GM04503 (cell line): Measurements from ENCODE around the gene FAM83C.

ENCODE experiments used
- DNase-seq: peaks from one replicate; pipeline ENCODE4 v3.0.0-alpha.2; 2012; ENCODE audit warnings: low read depth

The FAM83C gene

GRCh38 chr20:35283441-35284266, 8.6 kb downstream of the FAM83C start:
- no peak for DNase-seq

DNA sequence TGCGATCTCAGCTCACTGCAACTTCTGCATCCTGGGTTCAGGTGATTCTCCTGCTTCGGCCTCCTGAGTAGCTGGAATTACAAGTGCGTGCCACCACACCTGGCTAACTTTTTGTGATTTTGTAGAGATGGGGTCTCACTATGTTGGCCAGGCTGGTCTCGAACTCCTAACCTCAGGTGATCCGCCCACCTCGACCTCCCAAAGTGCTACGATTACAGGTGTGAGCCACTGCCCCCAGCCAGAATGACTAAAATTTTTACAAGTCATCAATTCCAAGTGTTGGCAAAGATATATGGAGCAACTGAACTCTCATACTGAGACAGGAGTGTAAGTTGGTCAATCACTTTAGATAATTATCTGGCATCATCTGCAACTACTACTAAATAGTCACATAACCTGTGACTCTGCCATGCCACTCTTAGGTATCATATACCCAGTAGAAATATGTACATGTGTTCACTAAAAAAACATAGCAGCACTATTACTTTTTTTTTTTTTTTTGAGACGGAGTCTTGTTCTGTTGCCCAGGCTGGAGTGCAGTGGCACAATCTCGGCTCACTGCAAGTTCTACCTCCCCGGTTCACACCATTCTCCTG, 10.6 kb downstream of the FAM83C start:
- no peak for DNase-seq

DNA sequence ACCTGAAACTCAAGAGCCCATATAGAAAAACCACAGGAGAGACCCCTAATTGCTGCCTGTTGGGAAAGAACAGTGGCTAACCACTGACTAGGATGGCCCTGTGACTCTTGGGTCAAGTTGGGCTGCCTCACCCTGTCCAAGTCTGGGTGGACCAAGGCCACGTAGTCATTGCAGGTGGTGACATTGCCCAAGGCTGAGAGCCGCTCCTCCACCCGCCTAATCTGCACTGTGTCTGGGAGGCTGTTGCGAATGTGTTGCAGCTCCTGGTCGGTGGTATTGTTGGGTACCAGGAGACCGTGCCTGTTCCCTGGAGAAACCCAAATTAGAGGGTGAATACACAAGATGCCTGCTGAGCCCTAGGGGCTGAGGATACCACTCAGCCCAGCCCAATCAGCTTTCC, 11.7 kb downstream of the FAM83C start:
- no peak for DNase-seq

DNA sequence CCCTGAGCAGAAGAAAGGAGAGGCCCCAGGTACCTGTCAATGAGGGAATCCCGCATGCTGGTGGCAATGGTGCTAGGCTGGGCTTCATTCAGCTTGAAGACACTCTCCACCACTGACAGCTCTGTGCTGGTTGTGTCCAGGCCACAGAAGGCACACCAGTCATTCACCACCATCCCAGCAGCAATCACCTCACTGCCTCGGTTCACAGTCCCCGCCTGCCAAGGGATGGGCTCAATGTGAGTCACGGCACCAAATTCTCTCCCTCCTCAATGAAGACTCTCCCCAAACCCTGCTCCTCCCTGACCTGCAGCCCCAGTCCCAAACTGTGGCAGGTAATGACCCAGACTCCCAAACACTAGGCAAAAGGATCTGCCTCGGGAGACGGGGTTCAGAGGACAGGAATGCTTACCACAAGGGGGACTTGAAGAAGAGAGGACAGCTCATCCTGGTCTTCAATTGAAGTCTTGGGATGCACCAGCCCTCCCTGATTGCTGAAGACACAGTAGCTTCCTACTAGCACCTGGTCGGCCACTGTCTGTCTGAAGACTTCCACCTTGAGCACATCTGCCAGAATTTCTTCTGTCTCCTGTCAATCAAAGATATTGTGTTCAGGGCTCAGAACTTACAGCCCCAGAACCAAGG, 12.6 kb downstream of the FAM83C start:
- no peak for DNase-seq

DNA sequence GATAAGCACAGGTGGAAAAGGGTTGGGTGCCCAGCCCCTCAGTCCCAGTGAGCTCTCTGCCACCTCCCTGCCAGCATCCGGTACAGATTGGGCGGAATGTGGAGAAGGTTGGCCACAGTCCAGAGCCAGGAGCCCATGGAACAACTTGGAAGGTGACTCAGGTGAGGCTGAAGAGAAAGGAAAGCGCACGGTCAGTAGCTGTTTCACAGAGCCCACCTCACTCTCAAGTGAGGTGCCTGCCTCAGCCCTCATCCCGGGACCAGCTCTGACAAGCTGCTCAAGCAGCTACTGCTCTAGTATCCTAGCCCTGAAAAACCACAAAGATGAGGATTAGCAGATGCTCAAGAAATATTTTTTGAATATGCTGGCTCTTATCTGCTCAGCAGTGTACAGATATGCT, 13.2 kb downstream of the FAM83C start:
- DNase-seq = no peak

GRCh38 chr20:35277531-35278395, 14.5 kb downstream of the FAM83C start, which contains the start of gene MMP24OS:
MMP24OS (minus strand) TSS chr20:35278122; CDS start chr20:35277929, 193 bp downstream.
- DNase-seq = peak; percentile 55

DNA sequence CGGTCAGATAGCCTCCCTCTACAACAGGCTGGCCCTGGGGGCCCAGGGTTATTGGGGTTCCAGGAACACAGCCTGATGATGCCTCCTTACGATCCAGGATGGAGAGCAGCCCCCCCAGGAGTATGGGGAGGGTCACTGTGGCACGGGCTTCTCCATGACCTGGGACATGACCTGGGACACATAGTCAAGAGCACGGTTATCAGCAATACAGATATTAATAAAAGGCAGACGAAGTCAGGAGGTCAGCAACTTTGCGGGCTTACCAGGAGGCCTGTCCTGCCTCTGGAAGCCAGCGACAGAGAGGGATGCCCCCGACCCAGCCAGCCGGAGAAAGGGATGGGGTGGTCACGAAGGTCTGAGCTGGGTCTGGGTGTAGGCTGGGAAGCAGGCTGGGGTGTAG, 15.1 kb downstream of the FAM83C start:
- DNase-seq = no peak

- no peak for DNase-seq
These were observed 15.8 kb downstream of the FAM83C start for GRCh38 chr20:35276408-35276807.

DNA sequence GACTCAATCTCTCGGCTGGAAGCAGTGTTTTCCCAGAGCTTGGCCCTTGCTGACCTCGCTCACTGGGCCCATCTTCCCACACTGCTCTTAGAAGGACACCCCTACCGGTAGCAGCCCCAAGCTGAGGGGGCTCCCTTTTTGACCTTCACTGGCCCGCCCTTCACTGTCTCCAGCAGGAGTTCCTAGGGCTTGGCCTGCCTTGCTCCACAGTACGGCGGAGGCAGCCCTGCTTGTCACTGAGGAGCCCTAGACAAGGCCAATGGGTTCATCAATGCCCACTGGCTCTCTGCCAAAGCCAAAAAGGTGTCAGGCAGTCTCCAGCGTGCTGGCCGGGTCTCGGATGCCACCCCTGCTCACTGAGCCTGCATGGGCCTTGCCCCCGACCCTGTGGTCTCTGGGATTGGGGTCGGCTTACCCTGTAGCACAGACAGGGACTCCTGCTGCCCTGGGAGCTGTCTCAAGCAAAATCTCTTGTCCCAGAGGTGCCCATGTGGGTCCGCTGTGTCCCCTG, 16.4 kb downstream of the FAM83C start:
- no peak for DNase-seq

DNA sequence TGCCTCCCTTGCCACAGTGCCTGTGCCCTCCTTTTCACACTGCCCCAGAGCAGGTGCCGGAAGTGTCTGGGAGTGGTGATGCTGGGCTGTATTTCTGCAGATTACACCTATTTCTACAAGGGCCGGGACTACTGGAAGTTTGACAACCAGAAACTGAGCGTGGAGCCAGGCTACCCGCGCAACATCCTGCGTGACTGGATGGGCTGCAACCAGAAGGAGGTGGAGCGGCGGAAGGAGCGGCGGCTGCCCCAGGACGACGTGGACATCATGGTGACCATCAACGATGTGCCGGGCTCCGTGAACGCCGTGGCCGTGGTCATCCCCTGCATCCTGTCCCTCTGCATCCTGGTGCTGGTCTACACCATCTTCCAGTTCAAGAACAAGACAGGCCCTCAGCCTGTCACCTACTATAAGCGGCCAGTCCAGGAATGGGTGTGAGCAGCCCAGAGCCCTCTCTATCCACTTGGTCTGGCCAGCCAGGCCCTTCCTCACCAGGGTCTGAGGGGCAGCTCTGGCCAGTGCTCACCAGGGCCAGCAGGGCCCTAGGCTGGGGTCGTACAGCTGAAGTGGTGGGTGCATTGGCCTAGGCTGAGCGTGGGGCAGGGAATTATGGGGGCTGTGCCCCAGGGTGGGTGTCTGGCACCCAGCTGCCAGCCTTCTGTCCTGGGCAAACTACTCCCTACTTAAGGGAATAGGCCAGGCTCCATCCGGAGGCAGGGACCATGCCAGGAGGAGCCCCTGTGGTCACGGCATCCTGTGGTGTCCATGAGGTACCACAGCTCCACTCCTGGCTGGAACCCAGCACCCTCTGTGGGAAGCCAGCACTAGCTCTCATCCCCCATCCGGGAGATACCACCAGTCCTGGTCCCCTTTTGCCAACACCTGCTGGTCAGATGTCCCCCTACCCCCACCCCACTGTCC, 17.8 kb downstream of the FAM83C start:
- no peak for DNase-seq

- DNase-seq = no peak
These were observed 18.6 kb downstream of the FAM83C start for GRCh38 chr20:35273449-35274171.

- no peak for DNase-seq
These were observed 20.3 kb downstream of the FAM83C start for GRCh38 chr20:35271904-35272303.

- DNase-seq = no peak
These were observed 20.9 kb downstream of the FAM83C start for GRCh38 chr20:35271073-35271882.

DNA sequence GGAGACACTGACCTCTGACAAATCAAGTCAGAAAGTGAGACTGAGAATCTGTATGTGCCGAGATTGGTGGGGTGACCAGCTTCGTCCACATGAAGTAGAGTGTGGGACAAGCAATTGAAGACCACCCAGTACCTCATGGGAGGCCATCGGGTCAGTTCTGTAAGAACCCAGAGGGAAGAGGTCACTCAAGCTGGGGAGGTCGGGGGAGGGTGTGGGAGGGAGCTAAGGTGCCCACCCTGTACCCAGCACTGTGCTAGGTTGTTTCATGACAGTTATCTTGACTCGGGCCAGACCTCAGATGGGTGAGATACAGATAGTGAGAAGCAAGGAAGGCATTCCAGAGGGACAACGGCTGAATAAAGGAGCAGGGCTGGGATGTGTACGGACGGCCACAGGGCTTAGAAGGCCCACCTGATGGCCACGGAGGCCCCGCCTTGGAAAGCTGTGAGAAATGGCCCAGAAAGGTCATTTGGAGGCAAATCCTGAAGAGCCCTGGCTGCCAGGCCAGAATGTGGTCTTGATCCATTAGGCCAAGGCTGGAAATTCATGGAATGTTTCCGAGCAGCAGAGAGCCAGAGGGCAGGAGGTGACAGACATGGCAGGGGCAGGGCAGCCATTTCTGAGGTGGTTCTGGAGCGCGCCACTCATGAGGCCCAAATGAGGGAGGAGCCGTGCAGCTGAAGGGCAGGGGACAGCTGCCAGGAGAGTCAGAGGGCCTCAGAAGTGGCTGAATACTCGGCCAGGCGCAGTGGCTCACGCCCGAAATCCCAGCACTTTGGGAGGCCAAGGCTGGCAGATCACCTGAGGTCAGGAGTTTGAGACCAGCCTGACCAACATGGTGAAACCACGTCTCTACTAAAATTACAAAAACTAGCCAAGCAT, 22.0 kb downstream of the FAM83C start:
- DNase-seq = no peak

DNA sequence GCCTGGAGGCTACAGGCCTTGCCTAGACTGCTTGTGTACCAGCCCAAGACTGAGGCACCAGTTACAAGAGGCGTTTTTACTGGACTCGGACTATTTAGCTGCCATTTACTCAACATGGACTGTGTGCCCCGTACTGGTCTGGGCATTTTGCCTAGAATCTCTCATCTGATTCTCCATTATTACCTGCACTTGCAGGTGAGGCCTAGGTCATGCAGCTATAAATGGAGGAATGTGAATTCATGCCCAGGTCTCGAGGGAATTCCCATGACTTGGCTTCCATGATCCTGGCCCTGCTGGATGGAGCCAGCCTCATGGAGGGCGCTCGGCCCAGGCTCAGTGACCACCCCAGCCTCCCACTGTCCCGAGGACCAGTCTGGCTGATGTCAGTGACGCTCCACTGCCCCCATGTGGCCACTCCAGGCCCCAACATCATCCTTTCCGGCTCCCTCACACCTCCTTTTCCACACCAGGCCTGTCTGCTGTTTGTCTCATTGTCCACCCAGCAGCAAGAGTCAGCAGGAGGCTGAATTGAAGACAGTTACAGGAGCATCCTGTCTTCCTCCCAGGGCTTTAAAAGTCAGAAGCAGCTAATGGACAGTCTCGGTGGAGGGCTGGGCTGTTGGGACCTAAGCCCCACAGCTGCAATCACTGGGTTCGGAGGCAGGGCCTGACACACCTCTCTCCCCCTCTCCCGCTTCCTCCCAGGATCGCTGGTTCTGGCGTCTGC, 23.0 kb downstream of the FAM83C start:
- no peak for DNase-seq

DNA sequence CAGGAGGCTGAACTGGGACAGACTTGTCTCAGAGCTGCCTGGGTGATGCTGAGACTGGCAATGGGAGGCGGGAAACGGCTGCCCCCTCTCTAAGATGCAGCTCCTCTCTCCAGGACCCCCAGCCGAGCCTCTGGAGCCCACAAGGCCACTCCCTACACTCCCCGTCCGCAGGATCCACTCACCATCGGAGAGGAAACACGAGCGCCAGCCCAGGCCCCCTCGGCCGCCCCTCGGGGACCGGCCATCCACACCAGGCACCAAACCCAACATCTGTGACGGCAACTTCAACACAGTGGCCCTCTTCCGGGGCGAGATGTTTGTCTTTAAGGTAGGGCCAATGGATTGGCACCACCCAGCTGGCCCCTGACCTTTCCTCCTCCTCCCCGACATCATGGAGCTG, 25.1 kb downstream of the FAM83C start:
- no peak for DNase-seq

- no peak for DNase-seq
These were observed 27.5 kb downstream of the FAM83C start for GRCh38 chr20:35264755-35265154.
